ENCODE data around the gene ZDHHC7. TPM values are rescaled to one million over a fixed set of nuclear protein-coding genes. Genes with fewer than 3 reads are reported as not detected.
A peak's percentile ranks its signal among the peaks of the same experiment; 100 is the strongest.

ZDHHC7 gene
- total and polyA plus RNA-seq, 9 of the 15 experiments (the other 6 are each of a cell fraction or from before 2014, with no cell fraction given) = 1.7 to 49.7 (median 37.4) TPM

- TF ChIP-seq NRF1 (conservative IDR thresholded peaks at IDR 0.05 in 1 of 2, IDR thresholded peaks at IDR 0.05 in 1 of 2) (no peak), USF2 (CRISPR knock-in tag; IDR thresholded peaks at IDR 0.05) (no peak), HSF4 (CRISPR knock-in tag; IDR thresholded peaks at IDR 0.05; ENCODE audit: borderline replicate concordance) (no peak), NFRKB (IDR thresholded peaks at IDR 0.05; ENCODE audit: low read depth) (no peak), THRAP3 (IDR thresholded peaks at IDR 0.05; ENCODE audit: borderline replicate concordance) (no peak), KLF16 (IDR thresholded peaks at IDR 0.05) (no peak), NFIX (CRISPR knock-in tag; IDR thresholded peaks at IDR 0.05; ENCODE audit: low read depth) (no peak), CREB1 (IDR thresholded peaks at IDR 0.05) (no peak), CREB1 (CRISPR knock-in tag; IDR thresholded peaks at IDR 0.05) (no peak), TEAD4 (IDR thresholded peaks at IDR 0.05; ENCODE audit: low read length) (no peak), TEAD4 (CRISPR knock-in tag; IDR thresholded peaks at IDR 0.05; ENCODE audit: borderline replicate concordance) (no peak), DIDO1 (tag; IDR thresholded peaks at IDR 0.05; ENCODE audit: low read depth) (no peak), MCM7 (IDR thresholded peaks at IDR 0.05) (0 out of 4 replicates have a peak, but pooled peaks of 1 of the 2 experiments have one; percentile 63), HCFC1 (IDR thresholded peaks at IDR 0.05; ENCODE audit: low read depth, low read length) (no peak), HNRNPH1 (optimal IDR thresholded peaks at IDR 0.05; ENCODE audit: low read depth, low read length) (no peak)
- TF ChIP-seq, protein P1, sequence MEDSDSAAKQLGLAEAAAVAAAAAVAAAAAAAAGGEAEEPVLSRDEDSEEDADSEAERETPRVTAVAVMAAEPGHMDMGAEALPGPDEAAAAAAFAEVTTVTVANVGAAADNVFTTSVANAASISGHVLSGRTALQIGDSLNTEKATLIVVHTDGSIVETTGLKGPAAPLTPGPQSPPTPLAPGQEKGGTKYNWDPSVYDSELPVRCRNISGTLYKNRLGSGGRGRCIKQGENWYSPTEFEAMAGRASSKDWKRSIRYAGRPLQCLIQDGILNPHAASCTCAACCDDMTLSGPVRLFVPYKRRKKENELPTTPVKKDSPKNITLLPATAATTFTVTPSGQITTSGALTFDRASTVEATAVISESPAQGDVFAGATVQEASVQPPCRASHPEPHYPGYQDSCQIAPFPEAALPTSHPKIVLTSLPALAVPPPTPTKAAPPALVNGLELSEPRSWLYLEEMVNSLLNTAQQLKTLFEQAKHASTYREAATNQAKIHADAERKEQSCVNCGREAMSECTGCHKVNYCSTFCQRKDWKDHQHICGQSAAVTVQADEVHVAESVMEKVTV (CRISPR knock-in tag; IDR thresholded peaks at IDR 0.05) = no peak
- TF ChIP-seq, protein P2, sequence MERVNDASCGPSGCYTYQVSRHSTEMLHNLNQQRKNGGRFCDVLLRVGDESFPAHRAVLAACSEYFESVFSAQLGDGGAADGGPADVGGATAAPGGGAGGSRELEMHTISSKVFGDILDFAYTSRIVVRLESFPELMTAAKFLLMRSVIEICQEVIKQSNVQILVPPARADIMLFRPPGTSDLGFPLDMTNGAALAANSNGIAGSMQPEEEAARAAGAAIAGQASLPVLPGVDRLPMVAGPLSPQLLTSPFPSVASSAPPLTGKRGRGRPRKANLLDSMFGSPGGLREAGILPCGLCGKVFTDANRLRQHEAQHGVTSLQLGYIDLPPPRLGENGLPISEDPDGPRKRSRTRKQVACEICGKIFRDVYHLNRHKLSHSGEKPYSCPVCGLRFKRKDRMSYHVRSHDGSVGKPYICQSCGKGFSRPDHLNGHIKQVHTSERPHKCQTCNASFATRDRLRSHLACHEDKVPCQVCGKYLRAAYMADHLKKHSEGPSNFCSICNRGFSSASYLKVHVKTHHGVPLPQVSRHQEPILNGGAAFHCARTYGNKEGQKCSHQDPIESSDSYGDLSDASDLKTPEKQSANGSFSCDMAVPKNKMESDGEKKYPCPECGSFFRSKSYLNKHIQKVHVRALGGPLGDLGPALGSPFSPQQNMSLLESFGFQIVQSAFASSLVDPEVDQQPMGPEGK (CRISPR knock-in tag; IDR thresholded peaks at IDR 0.05; ENCODE audit: borderline replicate concordance) = no peak
- TF ChIP-seq, protein P3, sequence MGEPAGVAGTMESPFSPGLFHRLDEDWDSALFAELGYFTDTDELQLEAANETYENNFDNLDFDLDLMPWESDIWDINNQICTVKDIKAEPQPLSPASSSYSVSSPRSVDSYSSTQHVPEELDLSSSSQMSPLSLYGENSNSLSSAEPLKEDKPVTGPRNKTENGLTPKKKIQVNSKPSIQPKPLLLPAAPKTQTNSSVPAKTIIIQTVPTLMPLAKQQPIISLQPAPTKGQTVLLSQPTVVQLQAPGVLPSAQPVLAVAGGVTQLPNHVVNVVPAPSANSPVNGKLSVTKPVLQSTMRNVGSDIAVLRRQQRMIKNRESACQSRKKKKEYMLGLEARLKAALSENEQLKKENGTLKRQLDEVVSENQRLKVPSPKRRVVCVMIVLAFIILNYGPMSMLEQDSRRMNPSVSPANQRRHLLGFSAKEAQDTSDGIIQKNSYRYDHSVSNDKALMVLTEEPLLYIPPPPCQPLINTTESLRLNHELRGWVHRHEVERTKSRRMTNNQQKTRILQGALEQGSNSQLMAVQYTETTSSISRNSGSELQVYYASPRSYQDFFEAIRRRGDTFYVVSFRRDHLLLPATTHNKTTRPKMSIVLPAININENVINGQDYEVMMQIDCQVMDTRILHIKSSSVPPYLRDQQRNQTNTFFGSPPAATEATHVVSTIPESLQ (CRISPR knock-in tag; IDR thresholded peaks at IDR 0.05) = no peak
- TF ChIP-seq, protein P4, sequence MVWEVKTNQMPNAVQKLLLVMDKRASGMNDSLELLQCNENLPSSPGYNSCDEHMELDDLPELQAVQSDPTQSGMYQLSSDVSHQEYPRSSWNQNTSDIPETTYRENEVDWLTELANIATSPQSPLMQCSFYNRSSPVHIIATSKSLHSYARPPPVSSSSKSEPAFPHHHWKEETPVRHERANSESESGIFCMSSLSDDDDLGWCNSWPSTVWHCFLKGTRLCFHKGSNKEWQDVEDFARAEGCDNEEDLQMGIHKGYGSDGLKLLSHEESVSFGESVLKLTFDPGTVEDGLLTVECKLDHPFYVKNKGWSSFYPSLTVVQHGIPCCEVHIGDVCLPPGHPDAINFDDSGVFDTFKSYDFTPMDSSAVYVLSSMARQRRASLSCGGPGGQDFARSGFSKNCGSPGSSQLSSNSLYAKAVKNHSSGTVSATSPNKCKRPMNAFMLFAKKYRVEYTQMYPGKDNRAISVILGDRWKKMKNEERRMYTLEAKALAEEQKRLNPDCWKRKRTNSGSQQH (CRISPR knock-in tag; IDR thresholded peaks at IDR 0.05) = 0 out of 2 replicates have a peak, but pooled peaks have one; percentile 25
These were observed 62.3 kb downstream of the ZDHHC7 start (continued) for GRCh38 chr16:84948851-84949610.

All from K562 (cell line).